Smooth muscle cell of trachea (primary cell): ENCODE results near the gene DUS1L. TPM values are rescaled to one million over a fixed set of nuclear protein-coding genes. Genes with fewer than 3 reads are reported as not detected.

Source experiments
- total RNA-seq: library from RNA; depleted of rRNA; stranded (reverse); fragments of >200 nt; gene quantifications from 2 replicates; pipeline ENCODE4 v1.2.1, GENCODE V29; 2014

The DUS1L gene
- total RNA-seq: 46.8 and 52.1 TPM in 2 replicates

DNA sequence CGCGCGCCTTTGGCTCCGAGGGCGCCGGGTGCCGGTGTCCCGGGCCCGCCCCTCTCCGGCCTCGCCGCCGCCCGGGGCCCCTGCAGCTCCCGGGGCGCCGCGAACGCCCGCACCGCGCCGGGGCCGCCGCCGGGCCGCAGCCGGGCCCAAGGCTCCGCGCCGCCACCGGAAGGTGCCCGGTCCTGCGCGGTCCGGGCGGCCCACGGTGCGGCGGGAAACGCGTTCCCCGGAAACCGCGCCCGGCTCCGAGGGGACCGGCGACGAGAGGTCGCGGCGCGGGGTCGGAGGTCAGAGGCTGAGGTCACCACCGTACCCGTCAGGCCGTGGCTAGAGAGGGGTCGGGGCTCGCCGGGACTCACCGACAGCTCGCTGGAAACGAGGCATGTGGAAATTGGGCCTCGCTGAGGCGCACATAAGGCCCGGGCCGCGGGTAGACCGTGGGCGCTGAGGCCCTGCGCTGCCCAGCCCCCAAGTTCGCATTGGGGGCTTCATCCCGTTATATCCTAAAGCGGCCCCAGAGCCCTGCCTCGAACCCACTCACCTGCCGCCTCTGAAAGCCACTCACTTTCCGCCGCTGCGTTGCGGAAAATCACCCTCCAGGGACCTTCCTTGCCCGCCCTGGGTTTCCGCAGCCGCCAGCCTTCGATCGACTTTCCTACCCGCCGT, at the start of gene DUS1L:
TSS of gene DUS1L (minus strand) at position 167 of the 666 bp plus-strand sequence. CDS start 745 bp downstream, outside the sequence.

DNA sequence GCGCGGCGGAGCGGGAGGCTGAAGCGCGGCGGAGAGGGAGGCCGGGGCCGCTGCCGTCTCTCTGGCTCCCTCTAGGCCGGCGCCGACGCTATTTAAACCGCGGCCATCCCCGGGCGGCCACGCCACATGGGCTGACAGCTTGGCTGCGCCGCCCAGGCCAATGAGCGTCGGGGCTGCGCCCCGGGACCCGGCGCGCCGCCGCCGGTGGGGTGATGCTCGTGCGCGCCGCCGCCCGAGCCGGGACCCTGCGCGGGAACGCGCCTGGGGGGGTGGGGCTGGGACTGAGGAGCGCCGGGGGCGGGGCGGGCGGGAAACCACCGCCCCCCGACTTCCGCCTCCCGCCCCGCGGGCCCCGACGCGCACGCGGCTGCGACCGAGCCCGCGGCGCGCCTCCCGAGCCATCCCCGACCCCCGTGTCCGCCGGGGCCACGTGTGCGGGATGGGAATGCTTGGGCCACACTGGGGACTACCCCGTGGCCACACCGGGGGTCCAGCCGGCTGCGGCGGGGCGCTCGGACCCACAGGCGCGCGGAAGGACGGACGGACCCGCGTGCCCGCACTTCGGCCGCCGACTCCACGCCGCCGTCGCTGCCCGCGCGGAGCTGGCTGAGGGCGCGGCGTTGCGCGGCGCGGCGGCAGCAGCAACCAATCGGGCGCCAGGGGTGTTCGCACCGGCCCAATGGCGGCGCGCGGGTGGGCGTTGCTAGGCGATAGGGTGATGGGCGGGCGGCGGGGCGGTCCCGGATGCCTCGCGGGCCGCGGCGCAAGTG, 32.8 kb upstream of the DUS1L start, which contains the start of gene FASN:
TSS of gene FASN (minus strand) at position 68 of the 770 bp plus-strand sequence. CDS start 1,791 bp downstream, outside the sequence.

GRCh38 chr17:82051776-82052637, 13.6 kb downstream of the DUS1L start, which contains the start of the genes GPS1 and RFNG:
Gene GPS1 (plus strand): TSS chr17:82051898. CDS start chr17:82051932, 34 bp downstream.
Gene RFNG (minus strand): TSS chr17:82051811. CDS start chr17:82051766, 45 bp downstream.

DNA sequence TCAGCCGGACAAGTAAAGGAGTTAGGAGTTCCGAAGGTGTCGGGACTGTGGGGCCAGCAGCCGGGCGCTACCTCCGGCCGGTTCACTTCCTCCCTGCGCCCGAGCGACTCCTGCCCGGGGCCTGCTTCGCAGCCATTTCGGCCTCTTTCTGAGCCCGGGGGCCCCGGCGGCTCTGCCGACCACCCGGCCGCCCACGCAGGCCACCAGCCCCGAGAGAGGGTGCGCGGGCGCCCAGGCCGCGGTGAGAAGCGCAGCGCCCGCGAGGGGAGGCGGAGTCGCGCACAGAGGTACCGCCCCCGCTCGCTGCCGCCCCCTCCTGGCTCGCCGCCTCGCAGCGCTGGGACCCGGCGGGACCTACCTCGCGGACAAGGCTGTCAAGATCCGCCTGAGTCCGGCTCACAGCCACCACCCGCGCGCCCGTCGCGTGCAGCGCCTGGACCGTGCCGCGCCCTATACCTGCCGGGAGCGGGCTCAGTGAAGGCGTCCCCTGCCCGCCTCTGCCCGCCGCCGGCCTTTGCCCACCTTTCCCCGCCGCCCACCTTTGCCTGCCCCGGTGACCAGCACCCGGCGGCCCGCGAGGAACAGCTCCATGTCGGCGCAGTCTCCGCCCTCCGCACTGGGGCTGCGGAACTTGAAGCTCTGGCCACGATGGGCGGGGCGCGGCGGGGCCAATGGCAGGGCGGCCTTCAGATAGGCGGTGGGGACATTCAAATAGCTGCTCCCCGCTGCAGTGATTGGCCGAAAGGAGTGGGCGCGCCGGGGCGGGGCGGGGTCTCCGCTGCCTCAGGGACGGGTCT, 28.3 kb downstream of the DUS1L start, which contains the start of gene DCXR:
TSS of gene DCXR (minus strand) at position 606 of the 797 bp plus-strand sequence. CDS start at position 591, 15 bp downstream.

DNA sequence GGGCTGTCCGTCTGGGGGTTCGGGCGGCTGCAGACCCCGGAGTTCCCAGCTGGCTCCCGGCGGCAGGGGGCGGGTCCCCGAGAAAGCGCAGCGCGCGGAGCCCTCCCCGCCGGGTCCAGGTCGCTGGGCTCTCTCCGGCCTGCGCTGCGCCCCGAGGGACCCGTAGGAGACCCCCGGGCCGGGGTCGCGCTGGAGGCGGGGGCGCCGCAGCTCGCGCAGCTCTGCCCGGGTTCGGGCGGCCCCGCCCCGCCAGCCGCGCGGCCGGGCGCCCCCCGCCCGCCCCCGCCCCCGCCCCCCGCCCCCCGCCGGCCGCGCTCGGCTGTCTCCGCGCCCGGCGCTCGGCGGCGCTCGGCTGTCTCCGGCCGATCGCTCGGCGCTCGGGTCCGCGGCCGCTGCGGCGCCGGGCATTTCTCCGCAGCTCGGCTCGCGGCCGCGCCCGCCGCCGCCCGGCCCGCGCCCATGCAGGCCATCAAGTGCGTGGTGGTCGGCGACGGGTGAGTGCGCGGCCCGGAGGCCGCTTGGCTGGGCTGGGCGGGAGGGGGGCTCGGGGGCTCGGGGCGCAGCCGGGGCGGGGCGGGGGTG, 34.2 kb downstream of the DUS1L start, which contains the start of gene RAC3:
TSS of gene RAC3 (plus strand) at position 376 of the 582 bp plus-strand sequence. CDS start at position 460, 84 bp downstream.

DNA sequence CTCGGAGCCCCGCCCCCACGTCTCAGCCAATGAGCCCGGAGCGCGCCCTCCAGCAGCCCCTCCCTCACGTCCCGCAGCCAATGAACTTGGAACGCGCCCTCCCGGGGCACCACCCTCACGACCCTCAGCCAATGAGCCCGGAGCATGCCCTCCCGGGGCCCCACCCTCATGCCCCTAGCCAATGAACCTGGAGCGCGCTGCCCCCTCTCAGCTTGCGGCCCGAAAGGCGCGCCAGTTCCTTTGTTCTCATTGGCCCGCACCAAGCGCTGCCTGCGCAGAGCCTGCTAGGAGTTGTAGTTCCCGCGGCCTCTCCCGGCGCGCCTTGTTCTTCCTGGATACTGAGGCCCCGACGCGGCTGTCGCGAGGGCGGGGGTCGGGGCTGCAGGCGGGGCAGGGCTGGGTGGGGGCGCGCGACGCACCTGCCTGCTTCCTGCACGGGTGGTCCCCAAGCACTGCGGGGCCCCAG, 42.6 kb downstream of the DUS1L start, which contains the start of gene LRRC45:
TSS of gene LRRC45 (plus strand) at position 325 of the 466 bp plus-strand sequence. CDS start 339 bp downstream, outside the sequence.

GRCh38 chr17:82022310-82022980, 43.2 kb downstream of the DUS1L start, which contains the start of gene CENPX:
Gene CENPX (minus strand): TSS chr17:82022878. CDS start chr17:82022861, 17 bp downstream.

Other genes with a start within 250 kb of the DUS1L start
- gene MCRIP1, start 232.5 kb downstream of the DUS1L start, total RNA-seq: 80.3 and 126 TPM in 2 replicates
- gene PPP1R27, start 230.8 kb downstream of the DUS1L start, total RNA-seq: 0.17 TPM in 1 of 2 replicates, not detected in the other
- gene P4HB, start 205.3 kb downstream of the DUS1L start, total RNA-seq: 1,342 and 1,881 TPM in 2 replicates
- 187 and 318 TPM in 2 replicates for gene ARHGDIA, start 194.5 kb downstream of the DUS1L start, total RNA-seq
- 102 and 168 TPM in 2 replicates for gene ALYREF, start 174.2 kb downstream of the DUS1L start, total RNA-seq
- gene ANAPC11, start 174.1 kb downstream of the DUS1L start, total RNA-seq: 138 and 243 TPM in 2 replicates
- gene NPB, start 163.6 kb downstream of the DUS1L start, total RNA-seq: 0.87 and 2.5 TPM in 2 replicates
- gene PCYT2, start 154.4 kb downstream of the DUS1L start, total RNA-seq: 63.5 and 63.7 TPM in 2 replicates
- 26.8 and 27.1 TPM in 2 replicates for gene SIRT7, start 147.6 kb downstream of the DUS1L start, total RNA-seq
- gene MAFG, start 138.1 kb downstream of the DUS1L start, total RNA-seq: 16.1 and 25.3 TPM in 2 replicates
- gene PYCR1, start 128.5 kb downstream of the DUS1L start, total RNA-seq: 65.9 and 124 TPM in 2 replicates
- gene MYADML2, start 118.6 kb downstream of the DUS1L start, total RNA-seq: not detected in 2 replicates
- gene NOTUM, start 104.6 kb downstream of the DUS1L start, total RNA-seq: 0.99 TPM in 1 of 2 replicates, not detected in the other
- gene ASPSCR1, start 88.2 kb downstream of the DUS1L start, total RNA-seq: 29.4 and 30.8 TPM in 2 replicates
- 13.4 and 47.6 TPM in 2 replicates for gene CENPX, start 42.9 kb downstream of the DUS1L start, total RNA-seq
- gene LRRC45, start 42.5 kb downstream of the DUS1L start, total RNA-seq: 16.2 and 17.0 TPM in 2 replicates
- gene RAC3, start 34.1 kb downstream of the DUS1L start, total RNA-seq: 7.6 and 12.6 TPM in 2 replicates
- gene DCXR, start 28.1 kb downstream of the DUS1L start, total RNA-seq: 52.3 and 70.0 TPM in 2 replicates
- gene RFNG, start 14.0 kb downstream of the DUS1L start, total RNA-seq: 36.8 and 69.6 TPM in 2 replicates
- gene GPS1, start 13.9 kb downstream of the DUS1L start, total RNA-seq: 101 and 117 TPM in 2 replicates
- gene FASN, start 32.4 kb upstream of the DUS1L start, total RNA-seq: 153 and 279 TPM in 2 replicates
- gene CCDC57, start 147.0 kb upstream of the DUS1L start, total RNA-seq: 12.6 and 16.0 TPM in 2 replicates
- 80.3 and 222 TPM in 2 replicates for gene SLC16A3, start 163.2 kb upstream of the DUS1L start, total RNA-seq
- 60.9 and 70.6 TPM in 2 replicates for gene CSNK1D, start 207.9 kb upstream of the DUS1L start, total RNA-seq